Vagina (tissue), 2 donors: ENCODE data around the gene NUB1.

Experiments used
- CTCF ChIP-seq, 3 experiments: fragments of 450-650 bp in 2 of 3; fragments of 200-600 bp in 1 of 3; sonication (generic) in 1 of 3; IDR thresholded peaks; one replicate each; pipeline ENCODE4 v1.5.1; 2017 to 2019; ENCODE audit warnings: antibody characterized with exemption in 3 of 3, mild to moderate bottlenecking in 2 of 3, moderate library complexity in 2 of 3
- POLR2AphosphoS5 ChIP-seq, 2 donors: sonication (generic); formaldehyde crosslinking; IDR thresholded peaks; one replicate each; pipeline ENCODE4 v1.9.0; 2017; ENCODE audit warnings: antibody characterized with exemption in 2 of 2, mild to moderate bottlenecking in 2 of 2, low read depth in 1 of 2; ENCODE audit not compliant: insufficient read depth in 1 of 2

- TF ChIP-seq CTCF (IDR thresholded peaks at IDR 0.05) (no peak), POLR2AphosphoS5 (IDR thresholded peaks at IDR 0.05; ENCODE audit: insufficient read depth in 1 of 2, low read depth in 1 of 2) (no peak)
These were observed 29.7 kb downstream of the NUB1 start for GRCh38 chr7:151371266-151371665.
